Measurements from ENCODE around the gene HTR3D. TPM values are rescaled to one million over a fixed set of nuclear protein-coding genes. Genes with fewer than 3 reads are reported as not detected.
"Not testable (repeated sequence)": the region's sequence is repeated elsewhere in the genome, so short reads cannot be mapped to it uniquely, and the experiment has no call there.

HTR3D gene
- total RNA-seq, 2 donors from 2014 or later, result not detected

DNA sequence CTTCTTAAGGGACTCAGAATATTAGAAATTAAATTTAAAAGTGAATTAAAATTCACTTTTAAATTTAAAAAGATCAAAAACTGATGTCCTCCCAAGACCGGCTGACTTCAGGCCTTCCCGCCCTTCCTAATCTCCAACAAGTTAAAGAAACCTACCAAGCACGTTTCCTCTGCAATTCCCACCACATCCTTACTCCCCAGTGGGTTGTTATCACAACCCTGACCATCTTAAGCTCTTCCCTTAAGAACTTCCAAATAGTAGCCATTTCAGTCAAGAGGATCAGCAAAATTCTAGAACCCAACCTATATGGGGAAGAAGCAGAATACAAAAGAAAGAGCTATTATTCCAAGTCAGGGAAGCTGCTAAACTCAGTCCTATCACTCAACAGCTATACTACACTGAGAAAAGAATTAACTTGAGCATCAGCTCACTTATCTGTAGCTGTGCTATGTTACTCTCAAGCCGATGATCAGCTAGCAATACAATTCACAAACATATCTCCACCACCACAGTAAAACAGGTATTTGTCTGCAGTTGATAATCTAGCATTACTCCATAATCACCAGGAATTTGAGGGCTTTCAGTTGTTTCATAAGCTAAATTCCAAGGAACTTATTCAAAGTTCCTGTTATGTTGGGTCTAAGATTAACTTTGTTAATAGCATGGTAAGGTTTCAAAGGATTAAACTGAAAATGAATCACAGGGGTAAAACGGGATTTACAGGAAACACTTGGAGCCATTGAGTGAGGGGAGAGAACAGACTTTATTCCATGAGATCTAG, 28.2 kb upstream of the HTR3D start:
- no peaks in the 10 kb centered on the region for H3K9me3 ChIP-seq
- ATAC-seq (ENCODE audit: insufficient number of reproducible peaks, low FRiP score, low read depth) (no peak), DNase-seq (ENCODE audit: low spot score) (no peak)
- TF ChIP-seq, protein P1, sequence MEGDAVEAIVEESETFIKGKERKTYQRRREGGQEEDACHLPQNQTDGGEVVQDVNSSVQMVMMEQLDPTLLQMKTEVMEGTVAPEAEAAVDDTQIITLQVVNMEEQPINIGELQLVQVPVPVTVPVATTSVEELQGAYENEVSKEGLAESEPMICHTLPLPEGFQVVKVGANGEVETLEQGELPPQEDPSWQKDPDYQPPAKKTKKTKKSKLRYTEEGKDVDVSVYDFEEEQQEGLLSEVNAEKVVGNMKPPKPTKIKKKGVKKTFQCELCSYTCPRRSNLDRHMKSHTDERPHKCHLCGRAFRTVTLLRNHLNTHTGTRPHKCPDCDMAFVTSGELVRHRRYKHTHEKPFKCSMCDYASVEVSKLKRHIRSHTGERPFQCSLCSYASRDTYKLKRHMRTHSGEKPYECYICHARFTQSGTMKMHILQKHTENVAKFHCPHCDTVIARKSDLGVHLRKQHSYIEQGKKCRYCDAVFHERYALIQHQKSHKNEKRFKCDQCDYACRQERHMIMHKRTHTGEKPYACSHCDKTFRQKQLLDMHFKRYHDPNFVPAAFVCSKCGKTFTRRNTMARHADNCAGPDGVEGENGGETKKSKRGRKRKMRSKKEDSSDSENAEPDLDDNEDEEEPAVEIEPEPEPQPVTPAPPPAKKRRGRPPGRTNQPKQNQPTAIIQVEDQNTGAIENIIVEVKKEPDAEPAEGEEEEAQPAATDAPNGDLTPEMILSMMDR (IDR thresholded peaks at IDR 0.05), result no peak
- no peaks in the 10 kb centered on the region for H3K27me3 ChIP-seq (replicated peaks; ENCODE audit: insufficient read depth)
- H3K4me1 ChIP-seq (ENCODE audit: control insufficient read depth in 1 of 2, low read depth in 2 of 2), result peaks cover 12 to 22% of the 10 kb centered on the region in 2 donors
- peaks cover 3% of the 10 kb centered on the region for H3K36me3 ChIP-seq
- H3K4me3 ChIP-seq, result no peak overlapping the region
- H3K27ac ChIP-seq, result peak overlapping the region in 1 of 2 donors; percentile 61

DNA sequence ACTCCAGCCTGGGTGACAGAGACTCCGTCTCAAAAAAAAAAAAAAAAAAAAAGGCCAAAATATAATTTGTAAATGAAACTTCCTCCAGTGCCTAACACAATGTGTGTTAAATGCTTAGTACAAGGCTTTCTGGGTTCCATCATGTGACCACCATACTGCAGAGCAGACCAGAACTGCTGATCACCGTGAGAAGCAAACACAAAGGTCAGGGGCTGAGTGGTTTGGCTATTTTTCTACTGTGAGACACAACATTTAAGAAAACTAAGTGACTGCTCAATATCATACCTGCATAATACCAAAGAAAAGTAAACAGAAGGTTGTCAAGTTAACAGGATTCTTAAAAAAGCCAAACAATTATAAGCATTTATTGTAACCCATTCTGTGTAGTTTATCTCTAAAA, 27.1 kb upstream of the HTR3D start:
- H3K9me3 ChIP-seq, result no peaks in the 10 kb centered on the region
- no peak for ATAC-seq (ENCODE audit: insufficient number of reproducible peaks, low FRiP score, low read depth)
- TF ChIP-seq, protein P1 (IDR thresholded peaks at IDR 0.05), result no peak
- peaks cover 10% of the 10 kb centered on the region for H3K36me3 ChIP-seq
- no peak for DNase-seq (ENCODE audit: low spot score)
- peak overlapping the region in 1 of 2 donors; percentile 61 for H3K27ac ChIP-seq
- H3K4me3 ChIP-seq, result no peak overlapping the region
- H3K27me3 ChIP-seq (replicated peaks; ENCODE audit: insufficient read depth), result no peaks in the 10 kb centered on the region
- peaks cover 12 to 22% of the 10 kb centered on the region in 2 donors for H3K4me1 ChIP-seq (ENCODE audit: control insufficient read depth in 1 of 2, low read depth in 2 of 2)

DNA sequence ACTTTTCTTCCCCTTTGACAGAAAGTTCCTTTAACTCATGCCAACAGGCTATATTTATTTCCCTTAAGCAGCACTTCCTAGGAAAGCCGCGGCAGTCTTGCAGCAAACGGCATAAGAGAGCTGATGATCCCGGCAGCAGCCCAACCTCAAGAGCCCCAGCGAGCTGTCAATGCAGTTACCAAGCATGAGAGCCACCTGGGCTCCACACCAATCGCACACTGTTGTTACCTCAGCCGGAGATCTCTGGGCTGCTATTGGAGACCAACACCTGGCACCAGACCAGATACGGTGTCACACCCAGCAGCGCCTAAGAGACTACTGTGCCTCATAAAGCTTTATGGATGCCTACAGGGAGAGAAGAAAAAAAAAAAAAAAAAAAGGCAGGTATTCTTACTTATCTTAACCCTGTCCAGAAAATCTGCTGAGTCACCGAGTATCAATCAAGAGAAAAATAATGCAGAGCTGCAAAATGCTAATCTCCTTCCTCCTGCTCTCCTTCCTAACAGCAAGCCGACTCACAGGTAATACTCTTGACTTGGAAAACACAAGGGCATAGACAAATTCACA, 25.5 kb upstream of the HTR3D start:
- Histone ChIP-seq H3K9me3 (no peaks in the 10 kb centered on the region), H3K27ac (peak overlapping the region in 1 of 2 donors; percentile 3), H3K4me1 (ENCODE audit: control insufficient read depth in 1 of 2, low read depth in 2 of 2) (peaks cover 12 to 22% of the 10 kb centered on the region in 2 donors), H3K4me3 (peak overlapping the region; percentile 46), H3K27me3 (replicated peaks; ENCODE audit: insufficient read depth) (no peaks in the 10 kb centered on the region), H3K36me3 (peaks cover 10% of the 10 kb centered on the region)
- TF ChIP-seq, protein P1 (IDR thresholded peaks at IDR 0.05), result no peak
- DNase-seq (ENCODE audit: low spot score) (no peak), ATAC-seq (ENCODE audit: insufficient number of reproducible peaks, low FRiP score, low read depth) (no peak)

DNA sequence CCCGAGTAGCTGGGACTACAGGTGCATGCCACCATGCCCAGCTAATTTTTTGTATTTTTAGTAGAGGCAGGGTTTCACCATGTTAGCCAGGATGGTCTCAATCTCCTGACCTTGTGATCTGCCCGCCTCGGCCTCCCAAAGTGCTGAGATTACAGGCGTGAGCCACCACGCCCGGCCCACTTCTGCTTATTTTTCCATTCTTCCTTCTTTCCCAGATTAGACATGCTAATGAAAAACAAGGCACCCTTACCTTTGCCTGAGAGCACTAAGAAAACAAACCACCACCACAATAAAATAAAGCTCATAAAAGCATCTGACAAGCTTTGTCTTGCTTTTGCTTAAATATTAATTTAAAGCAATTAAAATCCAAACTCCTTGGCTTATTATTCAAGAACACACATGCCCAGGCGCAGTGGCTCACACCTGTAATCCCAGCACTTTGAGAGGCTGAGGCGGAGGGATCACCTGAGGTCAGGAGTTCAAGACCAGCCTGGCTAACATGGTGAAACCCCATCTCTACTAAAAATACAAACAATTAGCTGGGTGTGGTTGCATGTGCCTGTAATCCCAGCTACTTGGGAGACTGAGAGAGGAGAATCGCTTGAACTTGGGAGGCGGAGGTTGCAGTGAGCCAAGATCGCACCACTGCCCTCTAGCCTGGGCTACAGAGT, 24.3 kb upstream of the HTR3D start:
- not testable (repeated sequence) for DNase-seq (ENCODE audit: low spot score); H3K36me3 ChIP-seq; ATAC-seq (ENCODE audit: insufficient number of reproducible peaks, low FRiP score, low read depth); H3K4me3 ChIP-seq; H3K27ac ChIP-seq; H3K27me3 ChIP-seq (replicated peaks; ENCODE audit: insufficient read depth); H3K9me3 ChIP-seq
- H3K4me1 ChIP-seq (ENCODE audit: control insufficient read depth in 1 of 2, low read depth in 2 of 2), result peaks cover 12 to 22% of the 10 kb centered on the region in 2 donors

DNA sequence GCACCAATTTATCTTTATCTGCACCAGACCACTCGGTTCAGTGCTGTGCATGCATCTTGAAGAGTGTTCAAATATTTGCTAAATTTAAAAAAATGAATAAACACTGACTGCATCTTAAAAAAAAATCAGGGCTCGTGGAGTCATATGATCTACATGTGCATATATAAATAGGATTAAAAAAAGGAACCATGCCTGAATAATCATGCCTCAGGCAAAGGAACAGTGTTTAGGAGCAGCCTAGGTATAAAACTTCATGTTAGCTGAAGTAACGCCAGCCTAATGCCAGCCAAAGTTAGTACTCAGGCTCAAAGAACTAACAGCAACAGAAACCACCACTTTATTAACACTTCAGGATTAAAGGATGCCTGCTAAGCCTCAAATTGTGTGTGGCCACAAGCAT, 23.4 kb upstream of the HTR3D start:
- no peaks in the 10 kb centered on the region for H3K9me3 ChIP-seq
- no peak for DNase-seq (ENCODE audit: low spot score)
- TF ChIP-seq, protein P1 (IDR thresholded peaks at IDR 0.05), result no peak
- no peak overlapping the region for H3K4me3 ChIP-seq
- peaks cover 10% of the 10 kb centered on the region for H3K36me3 ChIP-seq
- H3K4me1 ChIP-seq (ENCODE audit: control insufficient read depth in 1 of 2, low read depth in 2 of 2), result peaks cover 12 to 22% of the 10 kb centered on the region in 2 donors
- H3K27ac ChIP-seq, result no peak overlapping the region
- no peaks in the 10 kb centered on the region for H3K27me3 ChIP-seq (replicated peaks; ENCODE audit: insufficient read depth)
- no peak for ATAC-seq (ENCODE audit: insufficient number of reproducible peaks, low FRiP score, low read depth)
